H9 (cell line): ENCODE data around the gene TRIM37. TPM values are rescaled to one million over a fixed set of nuclear protein-coding genes. Genes with fewer than 3 reads are reported as not detected.

Source experiments
- DNase-seq: peaks from one replicate; pipeline ENCODE4 v3.0.0-alpha.2; 2017
- H2AFZ ChIP-seq: one replicate; pipeline ENCODE4 v1.6.1; 2013; ENCODE audit warnings: mild to moderate bottlenecking, low read length, control low read depth, moderate library complexity
- H2AK5ac ChIP-seq: 2 replicates; pipeline ENCODE4 v1.6.1; 2013; ENCODE audit warnings: low read length, control low read depth, mixed read lengths; ENCODE audit not compliant: insufficient read length
- H2BK120ac ChIP-seq: one replicate; pipeline ENCODE4 v1.6.1; 2013; ENCODE audit warnings: low read depth, mild to moderate bottlenecking, low read length, control low read depth, inconsistent platforms; ENCODE audit not compliant: poor library complexity, severe bottlenecking
- H2BK12ac ChIP-seq: 2 replicates; pipeline ENCODE4 v1.6.1; 2013; ENCODE audit warnings: low read length, control low read depth, mixed read lengths, low read depth; ENCODE audit not compliant: insufficient read length
- H2BK15ac ChIP-seq: 2 replicates; pipeline ENCODE4 v1.6.1; 2013; ENCODE audit warnings: low read depth, low read length, control low read depth
- H2BK20ac ChIP-seq: one replicate; pipeline ENCODE4 v1.6.1; 2013; ENCODE audit warnings: low read depth, mild to moderate bottlenecking, low read length, control low read depth, inconsistent platforms; ENCODE audit not compliant: poor library complexity, severe bottlenecking
- H2BK5ac ChIP-seq: 2 replicates; pipeline ENCODE4 v1.6.1; 2013; ENCODE audit warnings: low read length, control low read depth, mixed read lengths; ENCODE audit not compliant: insufficient read length
- H3K14ac ChIP-seq: 2 replicates; pipeline ENCODE4 v1.6.1; 2013; ENCODE audit warnings: low read length, control low read depth; ENCODE audit not compliant: insufficient read depth
- H3K18ac ChIP-seq: 2 replicates; pipeline ENCODE4 v1.6.1; 2013; ENCODE audit warnings: low read depth, mild to moderate bottlenecking, mixed read lengths, low read length, control low read depth; ENCODE audit not compliant: insufficient read length
- H3K23ac ChIP-seq: 2 replicates; pipeline ENCODE4 v1.6.1; 2013; ENCODE audit warnings: low read length, control low read depth, mixed read lengths, low read depth; ENCODE audit not compliant: insufficient read length
- H3K23me2 ChIP-seq: 2 replicates; pipeline ENCODE4 v1.6.1; 2013; ENCODE audit warnings: low read depth, mild to moderate bottlenecking, mixed read lengths, low read length, control low read depth; ENCODE audit not compliant: insufficient read length, poor library complexity, severe bottlenecking
- H3K27ac ChIP-seq: 2 replicates; pipeline ENCODE4 v1.5.1; 2013; ENCODE audit warnings: low read length, control low read depth, mixed read lengths, low read depth; ENCODE audit not compliant: insufficient read length
- H3K27me3 ChIP-seq: 2 replicates; pipeline ENCODE4 v1.6.1; 2013; ENCODE audit warnings: low read length, control low read depth, inconsistent platforms; ENCODE audit not compliant: insufficient read depth
- H3K4ac ChIP-seq: 2 replicates; pipeline ENCODE4 v1.6.1; 2013; ENCODE audit warnings: low read depth, mild to moderate bottlenecking, control low read depth, inconsistent platforms, low read length, moderate library complexity
- H3K4me1 ChIP-seq: 2 replicates; pipeline ENCODE4 v1.6.1; 2013; ENCODE audit warnings: low read length, control low read depth, inconsistent platforms; ENCODE audit not compliant: insufficient read depth
- H3K4me2 ChIP-seq: 2 replicates; pipeline ENCODE4 v1.6.1; 2013; ENCODE audit warnings: low read length, control low read depth, mixed read lengths; ENCODE audit not compliant: insufficient read length, insufficient read depth
- H3K56ac ChIP-seq: 2 replicates; pipeline ENCODE4 v1.6.1; 2013; ENCODE audit warnings: low read depth, mild to moderate bottlenecking, mixed read lengths, low read length, control low read depth; ENCODE audit not compliant: insufficient read length
- H3K79me1 ChIP-seq: 2 replicates; pipeline ENCODE4 v1.6.1; 2013; ENCODE audit warnings: low read depth, mild to moderate bottlenecking, moderate library complexity, low read length, control low read depth, inconsistent platforms; ENCODE audit not compliant: insufficient read depth, poor library complexity, severe bottlenecking
- H3K79me2 ChIP-seq: 2 replicates; pipeline ENCODE4 v1.6.1; 2013; ENCODE audit warnings: low read length, control low read depth, inconsistent platforms; ENCODE audit not compliant: insufficient read depth
- H3K9ac ChIP-seq: 2 replicates; pipeline ENCODE4 v1.6.1; 2013; ENCODE audit warnings: low read length, control low read depth, mixed read lengths; ENCODE audit not compliant: insufficient read length; ENCODE audit errors: extremely low read depth
- H3K9me3 ChIP-seq: one replicate; pipeline ENCODE4 v1.6.1; 2013; ENCODE audit warnings: low read depth, low read length, inconsistent platforms; ENCODE audit not compliant: control insufficient read depth
- H3T11ph ChIP-seq: one replicate; pipeline ENCODE4 v1.6.1; 2013; ENCODE audit warnings: mild to moderate bottlenecking, low read length, control low read depth, inconsistent platforms
- H4K20me1 ChIP-seq: one replicate; pipeline ENCODE4 v1.6.1; 2013; ENCODE audit not compliant: control insufficient read depth, insufficient read length, insufficient read depth
- H4K5ac ChIP-seq: 2 replicates; pipeline ENCODE4 v1.6.1; 2013; ENCODE audit warnings: low read depth, mild to moderate bottlenecking, mixed read lengths, low read length, control low read depth; ENCODE audit not compliant: insufficient read length
- H4K8ac ChIP-seq: replicated peaks from 2 replicates; pipeline ENCODE4 v1.6.1; 2013; ENCODE audit warnings: low read length, control low read depth, mixed read lengths, low read depth; ENCODE audit not compliant: insufficient read length
- H4K91ac ChIP-seq: 2 replicates; pipeline ENCODE4 v1.6.1; 2013; ENCODE audit warnings: low read depth, mild to moderate bottlenecking, moderate library complexity, mixed read lengths, low read length, control low read depth; ENCODE audit not compliant: insufficient read length
- H3K27ac Mint-ChIP-seq, 3 experiments: 2 replicates in 2 of 3; 3 replicates in 1 of 3; pipeline ENCODE4 v1.8.0; 2020 to 2021; ENCODE audit warnings: mixed read lengths in 3 of 3, mild to moderate bottlenecking in 1 of 3, moderate library complexity in 1 of 3
- H3K27me3 Mint-ChIP-seq: 2 replicates; pipeline ENCODE4 v1.8.0; 2021; ENCODE audit warnings: low read depth, mild to moderate bottlenecking, moderate library complexity, mixed read lengths
- H3K36me3 Mint-ChIP-seq, 3 experiments: 2 replicates in 2 of 3; 3 replicates in 1 of 3; pipeline ENCODE4 v1.8.0; 2020 to 2021; ENCODE audit warnings: low read depth in 3 of 3, mixed read lengths in 3 of 3; ENCODE audit not compliant: insufficient read depth in 1 of 3
- H3K4me1 Mint-ChIP-seq, 2 experiments: 2 replicates each; pipeline ENCODE4 v1.8.0; 2020; ENCODE audit warnings: mixed read lengths in 2 of 2
- H3K4me3 Mint-ChIP-seq, 2 experiments: 2 replicates in 1 of 2; 3 replicates in 1 of 2; pipeline ENCODE4 v1.8.0; 2020 to 2021; ENCODE audit warnings: mild to moderate bottlenecking in 2 of 2, mixed read lengths in 2 of 2, moderate library complexity in 1 of 2
- H3K9me3 Mint-ChIP-seq, 2 experiments: 2 replicates in 1 of 2; 3 replicates in 1 of 2; pipeline ENCODE4 v1.8.0; 2020; ENCODE audit warnings: mild to moderate bottlenecking in 2 of 2, mixed read lengths in 2 of 2, moderate library complexity in 1 of 2
- WGBS: extraction: QIAGEN DNeasy Blood & Tissue Kit; methylation state at CpG from one replicate; pipeline ENCODE4 v1.1.7; 2013; ENCODE audit warnings: missing lambda C conversion rate, low lambda C conversion rate, mixed read lengths; ENCODE audit not compliant: insufficient read length; ENCODE audit errors: extremely low coverage; 5-methylcytosine and 5-hydroxymethylcytosine counted together
- total RNA-seq: library from RNA; stranded (reverse); gene quantifications from 2 replicates; pipeline ENCODE4 v1.2.1, GENCODE V29; 2021
- TF ChIP-seq, protein P1 (sequence below): fragments of 200-600 bp; sonication (generic); conservative IDR thresholded peaks from 3 replicates; pipeline ENCODE4 v1.8.0; 2021; ENCODE audit warnings: antibody characterized with exemption, mild to moderate bottlenecking

TRIM37 gene
- total RNA-seq, 1 experiment from 2014 or later, result 52.1 TPM

DNA sequence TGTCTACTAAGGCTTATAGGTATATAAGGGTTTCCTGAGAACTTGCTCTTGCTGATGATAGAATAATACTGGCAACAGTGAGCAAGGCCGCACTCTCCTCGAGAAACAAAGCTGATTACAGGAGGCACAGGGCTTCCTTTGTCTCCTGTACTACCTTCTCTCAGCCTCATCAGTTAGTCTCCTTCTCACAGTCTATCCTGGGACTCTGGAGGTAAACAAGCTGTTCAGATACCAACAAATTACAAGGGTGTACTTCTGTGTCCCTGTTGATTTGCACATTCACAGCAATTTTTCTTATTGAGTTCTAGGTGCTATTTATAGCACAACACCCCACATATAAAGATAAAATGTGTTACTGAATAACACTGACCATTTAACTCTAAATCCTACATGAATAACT is 98.7 kb downstream of the TRIM37 start:
- Histone ChIP-seq H2BK5ac (no peak overlapping the region), H3K23me2 (no peaks in the 10 kb centered on the region), H3K23ac (no peak overlapping the region), H3K27ac (no peak overlapping the region), H3K14ac (no peak overlapping the region), H3K27me3 (no peaks in the 10 kb centered on the region), H3K79me1 (no peaks in the 10 kb centered on the region), H3K79me2 (no peaks in the 10 kb centered on the region), H3K18ac (no peak overlapping the region), H3K9me3 (no peaks in the 10 kb centered on the region), H4K8ac (no peak overlapping the region), H2BK12ac (no peak overlapping the region), H3T11ph (no peak overlapping the region), H2BK15ac (no peak overlapping the region), H3K4ac (no peak overlapping the region), H4K20me1 (no peaks in the 10 kb centered on the region), H3K9ac (no peak overlapping the region), H4K91ac (no peak overlapping the region), H2BK120ac (no peak overlapping the region), H3K4me2 (no peak overlapping the region), H4K5ac (no peak overlapping the region), H2BK20ac (no peak overlapping the region), H2AK5ac (no peak overlapping the region), H3K56ac (no peak overlapping the region), H2AFZ (no peak overlapping the region), H3K4me1 (no peaks in the 10 kb centered on the region)
- no peaks in the 10 kb centered on the region for H3K27me3 Mint-ChIP-seq
- H3K4me3 Mint-ChIP-seq, result no peak overlapping the region
- TF ChIP-seq, protein P1, sequence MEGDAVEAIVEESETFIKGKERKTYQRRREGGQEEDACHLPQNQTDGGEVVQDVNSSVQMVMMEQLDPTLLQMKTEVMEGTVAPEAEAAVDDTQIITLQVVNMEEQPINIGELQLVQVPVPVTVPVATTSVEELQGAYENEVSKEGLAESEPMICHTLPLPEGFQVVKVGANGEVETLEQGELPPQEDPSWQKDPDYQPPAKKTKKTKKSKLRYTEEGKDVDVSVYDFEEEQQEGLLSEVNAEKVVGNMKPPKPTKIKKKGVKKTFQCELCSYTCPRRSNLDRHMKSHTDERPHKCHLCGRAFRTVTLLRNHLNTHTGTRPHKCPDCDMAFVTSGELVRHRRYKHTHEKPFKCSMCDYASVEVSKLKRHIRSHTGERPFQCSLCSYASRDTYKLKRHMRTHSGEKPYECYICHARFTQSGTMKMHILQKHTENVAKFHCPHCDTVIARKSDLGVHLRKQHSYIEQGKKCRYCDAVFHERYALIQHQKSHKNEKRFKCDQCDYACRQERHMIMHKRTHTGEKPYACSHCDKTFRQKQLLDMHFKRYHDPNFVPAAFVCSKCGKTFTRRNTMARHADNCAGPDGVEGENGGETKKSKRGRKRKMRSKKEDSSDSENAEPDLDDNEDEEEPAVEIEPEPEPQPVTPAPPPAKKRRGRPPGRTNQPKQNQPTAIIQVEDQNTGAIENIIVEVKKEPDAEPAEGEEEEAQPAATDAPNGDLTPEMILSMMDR, result no peak
- no peak overlapping the region; a peak in 1 of 7 replicates for H3K27ac Mint-ChIP-seq
- no CpG with 5 or more reads among the region's 2 CpGs for WGBS
- H3K4me1 Mint-ChIP-seq, result peaks cover 0 to 2% of the 10 kb centered on the region in 2 experiments; a peak in 2 of 4 replicates
- DNase-seq, result no peak
- H3K36me3 Mint-ChIP-seq, result peaks cover 2 to 23% (median 16%) of the 10 kb centered on the region in 3 experiments; a peak in 5 of 7 replicates
- H3K9me3 Mint-ChIP-seq, result no peaks in the 10 kb centered on the region
